ENCODE data around the gene ZNF780B.

DNA sequence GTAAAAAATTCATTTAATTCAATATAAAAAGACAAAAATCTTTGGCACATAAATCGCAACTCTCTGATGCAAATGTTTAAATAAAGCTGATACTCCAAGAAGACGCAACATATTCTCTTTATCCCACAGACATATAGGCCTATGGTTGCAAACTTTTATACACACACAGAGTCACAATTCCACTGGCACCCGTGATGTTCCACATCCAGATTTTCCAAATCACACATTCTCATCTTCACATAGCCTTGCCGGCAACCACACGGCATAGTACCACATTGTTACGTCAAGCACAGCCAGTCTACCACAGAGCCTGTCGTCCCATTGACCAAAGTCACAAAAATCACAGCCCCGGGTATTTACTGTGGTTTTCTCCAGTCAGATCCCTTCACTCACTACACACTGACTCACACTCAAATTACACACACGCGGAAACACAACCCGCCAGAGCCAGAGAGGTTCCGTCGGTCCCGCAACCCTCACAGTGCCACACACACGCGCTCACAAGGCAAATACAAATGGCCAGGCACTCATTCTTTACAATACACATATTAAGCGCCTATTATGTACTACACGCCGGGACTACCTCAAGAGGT, 59.7 kb downstream of the ZNF780B start:
- TF ChIP-seq YY1 (IDR thresholded peaks at IDR 0.05; ENCODE audit: insufficient read depth, insufficient read length), result no peak
- TF ChIP-seq SUZ12 (IDR thresholded peaks at IDR 0.05; ENCODE audit: extremely low read depth, insufficient read depth, insufficient read length), result no peak
- TF ChIP-seq ZNF274 (IDR thresholded peaks at IDR 0.05; ENCODE audit: low read depth, low read length), result no peak
